ENCODE results near the gene BCL2. TPM values are rescaled to one million over a fixed set of nuclear protein-coding genes. Genes with fewer than 3 reads are reported as not detected.
A peak's percentile ranks its signal among the peaks of the same experiment; 100 is the strongest.

The BCL2 gene
- total and polyA plus RNA-seq, 7 donors, result 2.8 to 25.7 (median 11.3) TPM

- Histone ChIP-seq H3K36me3 (no peaks in the 10 kb centered on the region), H3K9me3 (no peaks in the 10 kb centered on the region), H3K4me3 (no peak overlapping the region), H3K27ac (no peak overlapping the region), H3K27me3 (no peaks in the 10 kb centered on the region), H3K4me1 (peaks cover 0 to 7% (median 3%) of the 10 kb centered on the region in 4 donors)
- 54 to 61% methylated on average over 13 of the region's 13 CpGs for WGBS, 2 donors
- intact Hi-C loops (cut with DNase I), result no loop called here
- TF ChIP-seq POLR2A (IDR thresholded peaks at IDR 0.05) (no peak), POLR2AphosphoS5 (IDR thresholded peaks at IDR 0.05) (no peak), EP300 (IDR thresholded peaks at IDR 0.05) (no peak), CTCF (IDR thresholded peaks at IDR 0.05) (no peak)
- DNase-seq, result no peak
Observed at GRCh38 chr18:63273222-63273927, 46.2 kb downstream of the BCL2 start.

GRCh38 chr18:63272638-63273037 lies 46.9 kb downstream of the BCL2 start:
- Histone ChIP-seq H3K27ac (peak overlapping the region in 2 of 4 donors; percentile 35), H3K36me3 (no peaks in the 10 kb centered on the region), H3K27me3 (no peaks in the 10 kb centered on the region), H3K9me3 (no peaks in the 10 kb centered on the region), H3K4me1 (peaks cover 0 to 7% (median 3%) of the 10 kb centered on the region in 4 donors), H3K4me3 (no peak overlapping the region)
- DNase-seq, result no peak
- intact Hi-C loops (cut with DNase I), result no loop called here
- WGBS, 2 donors, result 63 to 78% methylated on average over 1 of the region's 1 CpG
- TF ChIP-seq CTCF (IDR thresholded peaks at IDR 0.05) (no peak), POLR2A (IDR thresholded peaks at IDR 0.05) (no peak), POLR2AphosphoS5 (IDR thresholded peaks at IDR 0.05) (no peak), EP300 (IDR thresholded peaks at IDR 0.05) (no peak)

- peak overlapping the region in 3 of 4 donors; percentile 12 to 35 (median 35) for H3K27ac ChIP-seq
- intact Hi-C loops (cut with DNase I), result no loop called here
- 53 to 78% methylated on average over 3 of the region's 3 CpGs for WGBS, 2 donors
- H3K27me3 ChIP-seq, result no peaks in the 10 kb centered on the region
- H3K36me3 ChIP-seq, result no peaks in the 10 kb centered on the region
- TF ChIP-seq CTCF (IDR thresholded peaks at IDR 0.05), result no peak
- no peak for TF ChIP-seq EP300 (IDR thresholded peaks at IDR 0.05)
- peak in 1 of 4 donors; percentile 17 for TF ChIP-seq POLR2AphosphoS5 (IDR thresholded peaks at IDR 0.05)
- no peak for TF ChIP-seq POLR2A (IDR thresholded peaks at IDR 0.05)
- no peak for DNase-seq
- no peaks in the 10 kb centered on the region for H3K9me3 ChIP-seq
- no peak overlapping the region for H3K4me3 ChIP-seq
- H3K4me1 ChIP-seq, result peaks cover 0 to 7% (median 3%) of the 10 kb centered on the region in 4 donors
Observed at GRCh38 chr18:63271881-63272299, 47.7 kb downstream of the BCL2 start.

GRCh38 chr18:63271148-63271547 lies 48.4 kb downstream of the BCL2 start:
- Histone ChIP-seq H3K27me3 (no peaks in the 10 kb centered on the region), H3K4me1 (peaks cover 0 to 7% (median 3%) of the 10 kb centered on the region in 4 donors), H3K4me3 (no peak overlapping the region), H3K36me3 (no peaks in the 10 kb centered on the region), H3K9me3 (no peaks in the 10 kb centered on the region), H3K27ac (no peak overlapping the region)
- intact Hi-C loops (cut with DNase I), result no loop called here
- TF ChIP-seq EP300 (IDR thresholded peaks at IDR 0.05), result no peak
- TF ChIP-seq POLR2A (IDR thresholded peaks at IDR 0.05), result no peak
- TF ChIP-seq POLR2AphosphoS5 (IDR thresholded peaks at IDR 0.05), result no peak
- TF ChIP-seq CTCF (IDR thresholded peaks at IDR 0.05), result no peak
- WGBS, 2 donors, result 91 to 94% methylated on average over 4 of the region's 4 CpGs
- DNase-seq, result no peak

Data from sigmoid colon (tissue), 7 donors.